WTC11 (cell line): ENCODE measurements around the gene SCAMP3. TPM values are rescaled to one million over a fixed set of nuclear protein-coding genes. Genes with fewer than 3 reads are reported as not detected.
"Not testable (repeated sequence)": the region's sequence is repeated elsewhere in the genome, so short reads cannot be mapped to it uniquely, and the experiment has no call there.

Experiments
- ATAC-seq: fragments of 200-7000 bp; cut with Tn5 transposase; 2 replicates; pipeline ENCODE4 v1.10.0; 2021; ENCODE audit warnings: mild to moderate bottlenecking, moderate library complexity
- CTCF ChIA-PET: fragments of 300-600 bp; sonication (Branson Sonifier 250); formaldehyde crosslinking; loops from one replicate; lab custom pipeline; 2021; ENCODE audit warnings: antibody characterized with exemption; lab: Charles Lee
- POLR2A ChIA-PET: fragments of 350-600 bp; sonication (Branson Sonifier 250); formaldehyde crosslinking; loops from one replicate; lab custom pipeline; 2021; ENCODE audit warnings: antibody characterized with exemption; lab: Charles Lee
- DNase-seq: peaks from one replicate; pipeline ENCODE4 v3.0.0; 2021; ENCODE audit warnings: low spot score
- H3K27ac Mint-ChIP-seq: 2 replicates; pipeline ENCODE4 v1.8.0; 2021; ENCODE audit warnings: mixed read lengths
- H3K27me3 Mint-ChIP-seq: 2 replicates; pipeline ENCODE4 v1.8.0; 2021; ENCODE audit warnings: low read depth, mild to moderate bottlenecking, moderate library complexity, mixed read lengths
- H3K36me3 Mint-ChIP-seq: 2 replicates; pipeline ENCODE4 v1.8.0; 2021; ENCODE audit warnings: mixed read lengths
- H3K4me1 Mint-ChIP-seq: 2 replicates; pipeline ENCODE4 v1.8.0; 2022; ENCODE audit warnings: mixed read lengths
- H3K4me3 Mint-ChIP-seq: 2 replicates; pipeline ENCODE4 v1.8.0; 2021; ENCODE audit warnings: mild to moderate bottlenecking, moderate library complexity, mixed read lengths
- H3K9me3 Mint-ChIP-seq: 2 replicates; pipeline ENCODE4 v1.8.0; 2021; ENCODE audit warnings: mixed read lengths
- CDX4 ChIP-seq: fragments of 250-450 bp; sonication (Bioruptor Pico); IDR thresholded peaks from 2 replicates; pipeline ENCODE4 v1.9.0; 2021; ENCODE audit warnings: moderate library complexity, mild to moderate bottlenecking, inconsistent platforms, borderline replicate concordance
- CTCF ChIP-seq: fragments of 200-600 bp; IDR thresholded peaks from 2 replicates; pipeline ENCODE4 v1.8.0; 2022; ENCODE audit warnings: antibody characterized with exemption
- E2F1 ChIP-seq: sonication (generic); formaldehyde crosslinking; IDR thresholded peaks from 2 replicates; pipeline ENCODE4 v1.8.0; 2022; ENCODE audit warnings: mild to moderate bottlenecking, missing genetic modification reagents
- ETV6 ChIP-seq: sonication (generic); formaldehyde crosslinking; IDR thresholded peaks from 2 replicates; pipeline ENCODE4 v1.8.1; 2022; ENCODE audit warnings: mild to moderate bottlenecking, missing genetic modification reagents
- FOXK1 ChIP-seq: sonication (generic); formaldehyde crosslinking; IDR thresholded peaks from 2 replicates; pipeline ENCODE4 v1.8.0; 2022; ENCODE audit warnings: mild to moderate bottlenecking, moderate library complexity, missing genetic modification reagents
- HMGA2 ChIP-seq: fragments of 250-450 bp; sonication (Bioruptor Pico); IDR thresholded peaks from 2 replicates; pipeline ENCODE4 v1.4.0; 2021; ENCODE audit warnings: mild to moderate bottlenecking, moderate library complexity
- KAT7 ChIP-seq: sonication (generic); formaldehyde crosslinking; IDR thresholded peaks from 2 replicates; pipeline ENCODE4 v1.8.1; 2023; ENCODE audit warnings: missing genetic modification reagents, mild to moderate bottlenecking, borderline replicate concordance
- MYBL2 ChIP-seq: sonication (generic); formaldehyde crosslinking; IDR thresholded peaks from 2 replicates; pipeline ENCODE4 v1.8.1; 2023; ENCODE audit warnings: mild to moderate bottlenecking, moderate library complexity, missing genetic modification reagents
- NFATC4 ChIP-seq: fragments of 250-450 bp; sonication (Bioruptor Pico); IDR thresholded peaks from 2 replicates; pipeline ENCODE4 v1.9.0; 2021; ENCODE audit warnings: mild to moderate bottlenecking
- STAT6 ChIP-seq: sonication (generic); formaldehyde crosslinking; conservative IDR thresholded peaks from 2 replicates; pipeline ENCODE4 v1.8.1; 2023; ENCODE audit warnings: mild to moderate bottlenecking, low read depth, missing genetic modification reagents, moderate library complexity
- ZNF512 ChIP-seq: sonication (generic); formaldehyde crosslinking; IDR thresholded peaks from 2 replicates; pipeline ENCODE4 v1.8.1; 2022; ENCODE audit warnings: missing genetic modification reagents, borderline replicate concordance
- total RNA-seq: library from RNA; stranded (reverse); gene quantifications from 3 replicates; pipeline ENCODE4 v1.2.3, GENCODE V29; 2021

Gene SCAMP3
- total RNA-seq, 1 experiment from 2014 or later = 58.8 TPM

GRCh38 chr1:155226188-155226909 is 35.8 kb downstream of the SCAMP3 start:
- ChIA-PET CTCF (interaction anchor here (0.9 to 6.1 kb wide), 12 partner anchors 17 to 208 kb away, joined by 3 to 48 read pairs (median 4); partner anchors contain the start of genes KRTCAP2, MTX1 and THBS3), POLR2A (interaction anchor here (0.7 to 1.4 kb wide), 5 partner anchors 19 to 209 kb away, joined by 3 to 6 read pairs (median 4); no protein-coding TSS in a partner anchor)
- TF ChIP-seq CTCF = peak; percentile 24; the same call in 1 of the 2 replicates
- no peak for TF ChIP-seq NFATC4
- peak; percentile 89; the same call in 1 of the 2 replicates for TF ChIP-seq ZNF512
- peak overlapping the region; percentile 92 for H3K4me3 Mint-ChIP-seq
- peaks cover 28% of the 10 kb centered on the region for H3K27me3 Mint-ChIP-seq
- peaks cover 25% of the 10 kb centered on the region for H3K4me1 Mint-ChIP-seq
- no peaks in the 10 kb centered on the region for H3K9me3 Mint-ChIP-seq
- no peaks in the 10 kb centered on the region for H3K36me3 Mint-ChIP-seq
- peak overlapping the region; percentile 95 for H3K27ac Mint-ChIP-seq
- DNase-seq (peak; percentile 82), ATAC-seq (peak; percentile 41)

- Mint-ChIP-seq H3K4me3 (peak overlapping the region; percentile 92), H3K4me1 (peaks cover 25% of the 10 kb centered on the region), H3K27me3 (peaks cover 18% of the 10 kb centered on the region)
- ATAC-seq, POLR2A ChIA-PET, DNase-seq, H3K36me3 Mint-ChIP-seq, H3K9me3 Mint-ChIP-seq, H3K27ac Mint-ChIP-seq: not testable (repeated sequence)
- CTCF ChIA-PET = interaction anchor here (1.9 to 6.1 kb wide), 3 partner anchors 19 to 31 kb away, joined by 5 to 48 read pairs (median 19); no protein-coding TSS in a partner anchor
These were observed 36.8 kb downstream of the SCAMP3 start for GRCh38 chr1:155225404-155225759.

GRCh38 chr1:155223047-155223446 is 39.1 kb downstream of the SCAMP3 start:
- Mint-ChIP-seq H3K36me3 (no peaks in the 10 kb centered on the region), H3K4me3 (no peak overlapping the region), H3K27ac (no peak overlapping the region; the same call in 1 of the 2 replicates), H3K4me1 (peaks cover 33% of the 10 kb centered on the region), H3K27me3 (peaks cover 3% of the 10 kb centered on the region; the same call in 1 of the 2 replicates), H3K9me3 (no peaks in the 10 kb centered on the region)
- DNase-seq (no peak), ATAC-seq (no peak)
- no peak for TF ChIP-seq CDX4 (CRISPR knock-in tag)
- no peak for TF ChIP-seq E2F1 (CRISPR knock-in tag)
- TF ChIP-seq ETV6 (CRISPR knock-in tag) = no peak
- TF ChIP-seq KAT7 (CRISPR knock-in tag) = no peak
- no peak for TF ChIP-seq STAT6 (CRISPR knock-in tag)
- TF ChIP-seq FOXK1 = no peak
- no peak for TF ChIP-seq HMGA2 (CRISPR knock-in tag)
- no peak for TF ChIP-seq MYBL2 (CRISPR knock-in tag)
- CTCF ChIA-PET = interaction anchor here (1.8 to 6.1 kb wide), 2 partner anchors 28 to 50 kb away, joined by 3 to 48 read pairs; partner anchors contain the start of gene KRTCAP2
- POLR2A ChIA-PET = no interaction called here

GRCh38 chr1:155220211-155220965 is 41.8 kb downstream of the SCAMP3 start:
- peak overlapping the region; percentile 45; the same call in 1 of the 2 replicates for H3K27ac Mint-ChIP-seq
- H3K4me1 Mint-ChIP-seq = peaks cover 16% of the 10 kb centered on the region
- ATAC-seq, H3K4me3 Mint-ChIP-seq, H3K27me3 Mint-ChIP-seq, POLR2A ChIA-PET, DNase-seq, H3K36me3 Mint-ChIP-seq, H3K9me3 Mint-ChIP-seq: not testable (repeated sequence)
- CTCF ChIA-PET = interaction anchor here (1.5 kb wide), 1 partner anchor 30 kb away, joined by 6 read pairs; no protein-coding TSS in a partner anchor
